Adrenal gland (tissue), 12 donors: ENCODE results near the gene AZI2. TPM values are rescaled to one million over a fixed set of nuclear protein-coding genes. Genes with fewer than 3 reads are reported as not detected.

ENCODE experiments used
- DNase-seq, 7 donors: peaks; one replicate each; pipeline ENCODE4 v3.0.0-alpha.2; 2019 to 2020
- H3K27ac ChIP-seq, 5 donors: fragments of 200-600 bp; sonication (generic) in 4 of 5; 1 replicate in 3 of 5; 2 replicates in 2 of 5; pipeline versions ENCODE4 v1.5.1 to v1.8.0; 2016 to 2020; ENCODE audit warnings: mild to moderate bottlenecking in 1 of 5
- H3K27me3 ChIP-seq: fragments of 200-600 bp; 2 replicates; pipeline ENCODE4 v1.8.0; 2021
- H3K36me3 ChIP-seq, 2 donors: fragments of 200-600 bp; replicated peaks in 1 of 2; 1 replicate in 1 of 2; 2 replicates in 1 of 2; pipeline versions ENCODE4 v1.5.1 to v1.8.0; 2018 to 2022
- H3K4me1 ChIP-seq, 2 donors: fragments of 200-600 bp; replicated peaks in 1 of 2; 1 replicate in 1 of 2; 2 replicates in 1 of 2; pipeline versions ENCODE4 v1.5.1 to v1.8.0; 2018 to 2021
- H3K4me3 ChIP-seq, 4 donors: fragments of 200-600 bp; sonication (generic) in 3 of 4; one replicate each; pipeline ENCODE4 v1.5.1; 2016 to 2018
- H3K9me3 ChIP-seq, 3 donors: fragments of 200-600 bp; sonication (generic) in 1 of 3; replicated peaks in 1 of 3; 1 replicate in 2 of 3; 2 replicates in 1 of 3; pipeline versions ENCODE4 v1.5.1 to v1.8.0; 2016 to 2021
- CTCF ChIP-seq, 6 experiments: fragments of 450-650 bp in 4 of 6; fragments of 200-600 bp in 2 of 6; sonication (generic) in 1 of 6; IDR thresholded peaks; 1 replicate in 5 of 6; 2 replicates in 1 of 6; pipeline versions ENCODE4 v1.5.1 to v1.8.0; 2016 to 2021; ENCODE audit warnings: antibody characterized with exemption in 6 of 6, mild to moderate bottlenecking in 2 of 6, moderate library complexity in 1 of 6
- POLR2A ChIP-seq, 2 donors: fragments of 450-650 bp; IDR thresholded peaks; one replicate each; pipeline ENCODE4 v1.6.1; 2017; ENCODE audit warnings: antibody characterized with exemption in 2 of 2, mild to moderate bottlenecking in 2 of 2, moderate library complexity in 1 of 2
- WGBS, 4 donors: extraction: QIAGEN DNeasy Blood & Tissue Kit in 2 of 4; methylation state at CpG; one replicate each; pipeline versions ENCODE4 v1.1.5 to v1.1.7; 2013 to 2017; 5-methylcytosine and 5-hydroxymethylcytosine counted together
- intact Hi-C, 2 donors: fragments of 100-400 bp; cut with DNase I; formaldehyde crosslinking; loops; one replicate each; pipeline versions ENCODE4 v1.14.1 to v1.15.0; 2022 to 2023
- polyA plus RNA-seq, 3 donors: library from polyadenylated mRNA; stranded (reverse); fragments of 200-250 nt in 2 of 3; fragments of 350-450 nt in 1 of 3; fragmentation: Illumina TruSeq in 1 of 3; extraction: RNeasy Lipid Tissue Mini Kit (QIAGEN cat#74804) in 1 of 3; gene quantifications; one replicate each; pipeline ENCODE4 v1.2.3, GENCODE V29; 2013 to 2014
- total RNA-seq, 9 donors: library from RNA; depleted of rRNA in 4 of 9; stranded (reverse); fragments of >200 nt in 4 of 9; fragments of 120-200 nt in 1 of 9; fragmentation: NEBNext Ultra II Directional in 1 of 9; extraction: Animal tissue kit (Norgen Biotek cat#: 25700) in 1 of 9; gene quantifications; one replicate each; pipeline versions ENCODE4 v1.1.0 to v1.2.4, GENCODE V29; 2013 to 2023
- donor health status: healthy with polysubstance abuse.
- donor health status: Bipolar disorder and iron deficiency.
- donor health status: DM: yes; HTN: yes; CAD: no.
- donor health status: DM: no; HTN: no; CAD: no.
- donor health status: DM: no; HTN: no; CAD: no.
- donor health status: DM: yes; HTN: yes; CAD: no.

Gene AZI2
- total and polyA plus RNA-seq, 12 donors = 25.4 to 124 (median 52.7) TPM

- Histone ChIP-seq H3K36me3 (peaks cover 0 to 33% of the 10 kb centered on the region in 2 donors), H3K27me3 (no peaks in the 10 kb centered on the region), H3K9me3 (no peaks in the 10 kb centered on the region), H3K27ac (no peak overlapping the region), H3K4me1 (no peaks in the 10 kb centered on the region), H3K4me3 (no peak overlapping the region)
- DNase-seq = no peak
- intact Hi-C loops = loop anchor here in 1 of 2 donors (5.0 kb wide), 1 partner anchor 622 kb away; no protein-coding TSS in a partner anchor
- TF ChIP-seq CTCF (IDR thresholded peaks at IDR 0.05) (peak in 1 of 6 experiments; percentile 25), POLR2A (IDR thresholded peaks at IDR 0.05) (no peak)
Measured at GRCh38 chr3:28334552-28334951, 14.1 kb downstream of the AZI2 start.

GRCh38 chr3:28328188-28329151 lies 20.2 kb downstream of the AZI2 start:
- 79 to 88% (median 81%) methylated on average over 4 of the region's 4 CpGs for WGBS, 4 donors
- Histone ChIP-seq H3K9me3 (peaks cover 0 to 4% (median 0%) of the 10 kb centered on the region in 3 donors), H3K27me3 (no peaks in the 10 kb centered on the region), H3K36me3 (peaks cover 0 to 19% of the 10 kb centered on the region in 2 donors), H3K4me1 (no peaks in the 10 kb centered on the region), H3K27ac (no peak overlapping the region), H3K4me3 (no peak overlapping the region)
- no peak for DNase-seq
- intact Hi-C loops = loop anchor here in 1 of 2 donors (5.0 kb wide), 1 partner anchor 616 kb away; no protein-coding TSS in a partner anchor
- TF ChIP-seq POLR2A (IDR thresholded peaks at IDR 0.05) = no peak
- TF ChIP-seq CTCF (IDR thresholded peaks at IDR 0.05) = peak; percentile 50 to 83 (median 75)

- Histone ChIP-seq H3K27me3 (no peaks in the 10 kb centered on the region), H3K4me3 (no peak overlapping the region), H3K27ac (no peak overlapping the region), H3K36me3 (peaks cover 0 to 17% of the 10 kb centered on the region in 2 donors), H3K4me1 (peaks cover 0 to 7% of the 10 kb centered on the region in 2 donors), H3K9me3 (peaks cover 0 to 4% (median 0%) of the 10 kb centered on the region in 3 donors)
- WGBS, 4 donors = 56 to 71% (median 61%) methylated on average over 2 of the region's 2 CpGs
- DNase-seq = no peak
- no peak for TF ChIP-seq CTCF (IDR thresholded peaks at IDR 0.05)
- no peak for TF ChIP-seq POLR2A (IDR thresholded peaks at IDR 0.05)
- intact Hi-C loops = loop anchor here in 1 of 2 donors (5.0 kb wide), 1 partner anchor 614 kb away; no protein-coding TSS in a partner anchor
Measured at GRCh38 chr3:28326458-28326926, 22.1 kb downstream of the AZI2 start.

GRCh38 chr3:28322464-28322863 lies 26.2 kb downstream of the AZI2 start:
- TF ChIP-seq CTCF (IDR thresholded peaks at IDR 0.05) = no peak
- no peak for TF ChIP-seq POLR2A (IDR thresholded peaks at IDR 0.05)
- Histone ChIP-seq H3K4me1 (peaks cover 0 to 7% of the 10 kb centered on the region in 2 donors), H3K4me3 (no peak overlapping the region), H3K27ac (no peak overlapping the region), H3K9me3 (peaks cover 0 to 4% (median 0%) of the 10 kb centered on the region in 3 donors), H3K27me3 (no peaks in the 10 kb centered on the region), H3K36me3 (peaks cover 0 to 17% of the 10 kb centered on the region in 2 donors)
- intact Hi-C loops = no loop called here
- WGBS, 4 donors = 67 to 86% (median 84%) methylated on average over 1 of the region's 1 CpG
- DNase-seq = no peak
